ENCODE results near the gene BEGAIN. TPM values are rescaled to one million over a fixed set of nuclear protein-coding genes. Genes with fewer than 3 reads are reported as not detected.

Gene BEGAIN
- polyA plus RNA-seq, 1 donor from 2014 or later, result 10.9 TPM

DNA sequence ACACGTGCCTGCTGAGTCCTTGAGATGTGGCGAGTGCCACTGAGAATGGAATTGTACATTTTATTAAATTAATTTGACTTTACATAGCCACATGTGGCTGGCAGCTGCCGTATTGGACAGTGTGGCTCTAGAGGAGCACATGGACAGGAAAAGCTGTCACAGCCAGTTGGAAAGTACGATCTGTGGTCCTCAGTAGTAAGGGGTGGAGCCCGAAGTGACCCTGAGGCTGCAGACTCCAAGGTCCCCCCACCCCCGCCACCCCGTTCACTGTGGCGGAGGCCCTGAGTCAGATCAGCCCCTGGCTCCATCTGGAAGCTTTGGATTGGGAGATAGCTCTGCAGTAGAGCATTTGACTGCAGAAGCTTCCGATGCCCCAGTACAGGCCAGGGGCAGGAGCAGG is 25.8 kb upstream of the BEGAIN start:
- no peaks in the 10 kb centered on the region for H3K27me3 ChIP-seq (ENCODE audit: insufficient read depth, low read depth, low read length)
- H3K4me3 ChIP-seq (ENCODE audit: low read length), result no peak overlapping the region
- TF ChIP-seq TAF1 (IDR thresholded peaks at IDR 0.05; ENCODE audit: low read depth) (no peak), EP300 (conservative IDR thresholded peaks at IDR 0.05; ENCODE audit: poor library complexity, severe bottlenecking) (no peak)
- no peak overlapping the region for H2AFZ ChIP-seq (ENCODE audit: low read depth, low read length)
- H3F3A ChIP-seq (ENCODE audit: insufficient read depth, low read length, poor library complexity, severe bottlenecking), result no peaks in the 10 kb centered on the region
- H4K20me1 ChIP-seq (ENCODE audit: insufficient read depth), result no peaks in the 10 kb centered on the region
- no peak overlapping the region for H3K4me2 ChIP-seq (ENCODE audit: low read length)
- no peaks in the 10 kb centered on the region for H3K9me2 ChIP-seq (ENCODE audit: insufficient read depth, low read length)
- H3K79me2 ChIP-seq (replicated peaks; ENCODE audit: insufficient read depth, low read length), result no peaks in the 10 kb centered on the region
- no peaks in the 10 kb centered on the region for H3K36me3 ChIP-seq (ENCODE audit: insufficient read depth, low read length)
- H3K9me3 ChIP-seq (ENCODE audit: low read length), result no peaks in the 10 kb centered on the region
- no peak overlapping the region for H3K27ac ChIP-seq (ENCODE audit: low read length)
- H3K9ac ChIP-seq (ENCODE audit: low read length), result no peak overlapping the region

DNA sequence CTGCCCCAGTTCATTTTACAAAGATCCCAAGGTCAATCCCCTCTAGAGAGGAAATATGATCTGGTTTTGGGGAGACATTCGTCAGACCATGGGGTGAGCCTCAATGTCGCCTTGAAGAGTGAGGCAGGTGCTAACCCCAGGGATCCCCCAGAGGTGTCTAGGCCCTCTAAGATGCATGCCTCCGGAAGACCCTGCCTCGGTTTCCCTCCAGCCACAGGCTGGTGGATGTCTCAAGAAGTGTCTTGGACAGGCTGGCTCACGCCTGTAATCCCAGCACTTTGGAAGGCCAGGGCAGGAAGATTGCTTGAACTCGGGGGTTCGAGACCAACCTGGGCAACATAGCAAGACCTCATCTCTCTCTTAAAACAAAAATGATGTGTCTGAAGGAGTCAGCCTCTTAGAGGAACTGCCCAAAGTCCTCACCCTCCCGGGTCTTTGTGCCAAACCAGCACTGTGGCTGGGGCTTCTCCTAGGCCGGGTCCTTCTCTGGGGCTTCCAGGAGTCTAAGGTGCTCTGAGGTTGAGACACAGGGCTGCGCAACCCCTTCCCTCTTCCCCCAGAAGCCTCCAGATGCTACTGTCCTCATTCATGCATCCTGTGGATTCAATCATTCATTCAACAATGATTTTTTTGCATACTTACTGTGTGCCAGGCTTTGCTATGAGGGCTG is 24.7 kb upstream of the BEGAIN start:
- no peaks in the 10 kb centered on the region for H3F3A ChIP-seq (ENCODE audit: insufficient read depth, low read length, poor library complexity, severe bottlenecking)
- H3K79me2 ChIP-seq (replicated peaks; ENCODE audit: insufficient read depth, low read length), result no peaks in the 10 kb centered on the region
- H3K36me3 ChIP-seq (ENCODE audit: insufficient read depth, low read length), result no peaks in the 10 kb centered on the region
- no peak overlapping the region for H3K4me2 ChIP-seq (ENCODE audit: low read length)
- H2AFZ ChIP-seq (ENCODE audit: low read depth, low read length), result no peak overlapping the region
- H4K20me1 ChIP-seq (ENCODE audit: insufficient read depth), result no peaks in the 10 kb centered on the region
- no peaks in the 10 kb centered on the region for H3K9me3 ChIP-seq (ENCODE audit: low read length)
- H3K27ac ChIP-seq (ENCODE audit: low read length), result no peak overlapping the region
- H3K4me3 ChIP-seq (ENCODE audit: low read length), result no peak overlapping the region
- H3K27me3 ChIP-seq (ENCODE audit: insufficient read depth, low read depth, low read length), result no peaks in the 10 kb centered on the region
- H3K9me2 ChIP-seq (ENCODE audit: insufficient read depth, low read length), result no peaks in the 10 kb centered on the region
- TF ChIP-seq TAF1 (IDR thresholded peaks at IDR 0.05; ENCODE audit: low read depth) (no peak), MXI1 (conservative IDR thresholded peaks at IDR 0.05; ENCODE audit: poor library complexity, severe bottlenecking) (no peak), SMC3 (conservative IDR thresholded peaks at IDR 0.05; ENCODE audit: poor library complexity) (no peak), RAD21 (conservative IDR thresholded peaks at IDR 0.05) (no peak), EP300 (conservative IDR thresholded peaks at IDR 0.05; ENCODE audit: poor library complexity, severe bottlenecking) (no peak)
- TF ChIP-seq, protein P1, sequence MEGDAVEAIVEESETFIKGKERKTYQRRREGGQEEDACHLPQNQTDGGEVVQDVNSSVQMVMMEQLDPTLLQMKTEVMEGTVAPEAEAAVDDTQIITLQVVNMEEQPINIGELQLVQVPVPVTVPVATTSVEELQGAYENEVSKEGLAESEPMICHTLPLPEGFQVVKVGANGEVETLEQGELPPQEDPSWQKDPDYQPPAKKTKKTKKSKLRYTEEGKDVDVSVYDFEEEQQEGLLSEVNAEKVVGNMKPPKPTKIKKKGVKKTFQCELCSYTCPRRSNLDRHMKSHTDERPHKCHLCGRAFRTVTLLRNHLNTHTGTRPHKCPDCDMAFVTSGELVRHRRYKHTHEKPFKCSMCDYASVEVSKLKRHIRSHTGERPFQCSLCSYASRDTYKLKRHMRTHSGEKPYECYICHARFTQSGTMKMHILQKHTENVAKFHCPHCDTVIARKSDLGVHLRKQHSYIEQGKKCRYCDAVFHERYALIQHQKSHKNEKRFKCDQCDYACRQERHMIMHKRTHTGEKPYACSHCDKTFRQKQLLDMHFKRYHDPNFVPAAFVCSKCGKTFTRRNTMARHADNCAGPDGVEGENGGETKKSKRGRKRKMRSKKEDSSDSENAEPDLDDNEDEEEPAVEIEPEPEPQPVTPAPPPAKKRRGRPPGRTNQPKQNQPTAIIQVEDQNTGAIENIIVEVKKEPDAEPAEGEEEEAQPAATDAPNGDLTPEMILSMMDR (IDR thresholded peaks at IDR 0.05; ENCODE audit: poor library complexity, severe bottlenecking), result no peak
- no peak overlapping the region for H3K9ac ChIP-seq (ENCODE audit: low read length)

DNA sequence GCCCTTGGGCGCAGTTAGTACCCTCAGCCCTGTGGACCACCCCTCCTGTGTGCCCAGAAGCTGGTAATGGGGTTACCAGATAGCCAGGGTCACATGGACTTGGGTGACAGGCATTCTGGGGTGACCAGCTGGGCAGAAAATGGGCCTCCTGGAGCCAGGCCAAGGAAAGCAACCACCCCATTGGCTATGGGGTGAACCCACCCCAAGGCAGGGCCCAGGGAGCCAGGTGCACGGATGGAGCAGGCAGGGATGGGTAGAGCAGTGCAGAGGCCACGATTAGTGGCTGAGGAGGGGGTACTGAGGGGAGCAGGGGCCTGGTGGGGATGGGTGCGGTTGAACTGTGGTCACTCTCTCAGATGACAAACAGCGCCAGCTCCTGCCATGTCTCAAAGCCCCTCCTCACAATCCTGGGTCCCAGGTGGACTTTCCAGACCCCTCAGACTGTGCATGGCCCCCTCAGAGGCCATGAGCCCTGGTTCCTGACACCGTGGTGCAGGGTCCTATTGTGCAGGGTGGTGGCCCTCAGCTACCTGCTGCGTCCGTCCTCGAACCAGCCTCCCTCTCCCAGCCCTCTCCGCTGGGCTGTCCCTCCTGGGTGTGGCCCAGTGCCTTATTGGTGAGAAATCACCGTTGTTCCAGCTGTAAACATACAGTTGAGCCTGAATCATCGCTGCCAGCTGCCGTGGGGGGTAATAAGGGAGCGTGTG is 23.4 kb upstream of the BEGAIN start:
- no peak for TF ChIP-seq SMC3 (conservative IDR thresholded peaks at IDR 0.05; ENCODE audit: poor library complexity)
- no peak for TF ChIP-seq EP300 (conservative IDR thresholded peaks at IDR 0.05; ENCODE audit: poor library complexity, severe bottlenecking)
- H3K9ac ChIP-seq (ENCODE audit: low read length), result no peak overlapping the region
- no peaks in the 10 kb centered on the region for H4K20me1 ChIP-seq (ENCODE audit: insufficient read depth)
- H3K27ac ChIP-seq (ENCODE audit: low read length), result no peak overlapping the region
- no peaks in the 10 kb centered on the region for H3K79me2 ChIP-seq (replicated peaks; ENCODE audit: insufficient read depth, low read length)
- H3K27me3 ChIP-seq (ENCODE audit: insufficient read depth, low read depth, low read length), result no peaks in the 10 kb centered on the region
- no peak overlapping the region for H3K4me2 ChIP-seq (ENCODE audit: low read length)
- no peak overlapping the region for H2AFZ ChIP-seq (ENCODE audit: low read depth, low read length)
- H3K9me2 ChIP-seq (ENCODE audit: insufficient read depth, low read length), result no peaks in the 10 kb centered on the region
- H3F3A ChIP-seq (ENCODE audit: insufficient read depth, low read length, poor library complexity, severe bottlenecking), result no peaks in the 10 kb centered on the region
- no peak overlapping the region for H3K4me3 ChIP-seq (ENCODE audit: low read length)
- H3K36me3 ChIP-seq (ENCODE audit: insufficient read depth, low read length), result no peaks in the 10 kb centered on the region
- H3K9me3 ChIP-seq (ENCODE audit: low read length), result no peaks in the 10 kb centered on the region
